ENCODE results near the gene GTPBP4. TPM values are rescaled to one million over a fixed set of nuclear protein-coding genes. Genes with fewer than 3 reads are reported as not detected.

The GTPBP4 gene
- total and polyA plus RNA-seq, 5 experiments from 2014 or later = 22.7 to 67.7 (median 29.8) TPM

DNA sequence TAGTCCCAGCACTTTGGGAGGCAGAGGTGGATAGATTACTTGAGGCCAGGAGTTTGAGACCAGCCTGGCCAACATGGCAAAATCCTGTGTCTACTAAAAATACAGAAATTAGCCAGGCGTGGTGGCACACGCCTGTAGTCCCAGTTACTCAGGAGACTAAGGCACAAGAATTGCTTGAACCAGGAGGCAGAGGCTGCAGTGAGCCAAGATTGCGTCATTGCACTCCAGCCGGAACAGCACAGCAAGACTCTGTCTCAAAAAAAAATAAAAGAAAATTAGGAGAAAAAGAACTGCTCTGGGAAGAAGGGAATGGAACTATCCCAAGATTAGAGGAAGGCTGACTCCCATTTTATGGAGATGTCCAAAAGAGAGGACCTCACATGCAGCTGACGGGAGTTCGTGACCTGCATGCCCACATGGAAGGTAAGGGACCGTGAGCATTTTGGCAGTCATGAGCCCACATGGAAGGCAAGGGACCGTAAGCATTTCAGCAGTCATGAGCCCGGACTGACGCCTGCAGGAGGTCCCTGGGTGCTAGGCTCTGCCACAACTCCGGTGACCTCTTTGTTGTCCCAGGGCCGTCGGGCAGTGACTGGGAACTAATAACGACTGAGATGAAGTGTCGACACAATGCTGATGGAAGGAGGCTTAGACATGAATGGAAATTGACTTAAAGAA is 18.6 kb upstream of the GTPBP4 start:
- H3K27me3 Mint-ChIP-seq = peaks cover 2 to 16% (median 8%) of the 10 kb centered on the region in 5 donors
- ATAC-seq (no peak), DNase-seq (no peak)
- peaks cover 0 to 2% (median 0%) of the 10 kb centered on the region in 3 donors for H3K36me3 Mint-ChIP-seq
- POLR2A ChIA-PET = no interaction called here
- H3K27ac Mint-ChIP-seq = no peak overlapping the region
- H3K9me3 Mint-ChIP-seq = peaks cover 0 to 12% (median 0%) of the 10 kb centered on the region in 9 donors
- H3K4me1 Mint-ChIP-seq = peaks cover 2 to 10% (median 8%) of the 10 kb centered on the region in 4 donors
- no peak overlapping the region for H3K4me3 Mint-ChIP-seq

DNA sequence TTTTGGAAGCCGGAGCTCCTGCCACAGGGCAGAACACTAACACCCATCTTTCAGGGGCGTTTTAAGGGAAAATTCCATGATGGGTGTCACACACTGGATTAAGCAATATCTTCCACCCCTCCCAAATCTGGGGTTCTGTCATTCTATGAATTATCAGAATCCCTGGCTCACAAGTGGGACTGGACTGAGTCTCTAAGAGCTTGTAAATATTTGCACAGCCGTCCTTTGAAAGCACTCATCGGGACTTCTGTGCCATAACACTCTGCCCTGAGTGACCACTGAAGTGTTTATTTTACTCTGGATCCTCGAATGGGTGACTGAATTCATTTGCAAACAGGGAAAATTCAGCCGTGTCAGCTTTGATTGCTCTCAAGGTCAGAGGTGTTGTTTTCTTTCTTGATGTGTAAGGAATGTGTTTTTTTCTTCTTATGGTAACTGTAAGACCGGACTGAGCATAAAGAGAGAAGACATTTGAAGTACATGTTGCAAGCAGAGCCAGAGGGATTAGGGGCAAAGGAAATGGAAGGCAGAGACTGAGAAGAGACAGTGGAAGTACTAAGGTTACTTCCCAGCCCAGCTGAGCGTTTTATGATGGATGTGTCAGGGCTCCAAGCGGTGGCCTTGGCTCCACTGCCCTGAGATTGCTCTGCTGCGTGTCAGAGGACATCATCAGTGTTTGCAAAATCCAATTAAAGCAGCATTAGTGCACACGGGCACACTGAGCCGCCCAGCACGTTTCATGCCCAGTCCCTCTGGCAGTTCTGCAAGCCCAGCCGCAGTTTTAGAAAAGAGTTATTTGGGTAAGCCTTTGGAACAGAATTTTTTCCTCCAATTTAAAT is 17.7 kb upstream of the GTPBP4 start:
- POLR2A ChIA-PET = no interaction called here
- H3K9me3 Mint-ChIP-seq = peaks cover 0 to 10% (median 0%) of the 10 kb centered on the region in 9 donors
- ATAC-seq = no peak
- peaks cover 2 to 16% (median 8%) of the 10 kb centered on the region in 5 donors for H3K27me3 Mint-ChIP-seq
- no peak overlapping the region for H3K4me3 Mint-ChIP-seq
- DNase-seq = no peak
- peaks cover 0 to 2% (median 0%) of the 10 kb centered on the region in 3 donors for H3K36me3 Mint-ChIP-seq
- H3K27ac Mint-ChIP-seq = no peak overlapping the region
- peaks cover 2 to 10% (median 8%) of the 10 kb centered on the region in 4 donors for H3K4me1 Mint-ChIP-seq

DNA sequence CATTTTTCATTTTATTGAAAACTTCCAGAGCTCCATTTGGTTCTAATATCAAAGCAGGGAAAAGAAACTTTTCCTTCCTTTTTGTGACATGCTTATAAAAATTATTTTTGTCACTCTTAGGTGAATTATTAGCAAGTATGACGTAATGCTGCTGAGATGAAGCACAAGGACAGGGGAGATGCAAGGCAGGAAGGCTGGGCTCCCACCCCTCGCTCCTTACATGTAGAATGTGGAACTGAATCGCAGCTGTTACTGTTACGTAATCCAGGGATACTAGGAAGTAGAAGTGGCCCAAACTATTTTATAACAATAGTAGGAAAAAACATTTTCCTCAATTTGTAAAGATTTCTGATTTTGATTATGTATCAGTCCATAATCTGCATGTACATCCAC is 17.1 kb upstream of the GTPBP4 start:
- H3K4me1 Mint-ChIP-seq = peaks cover 2 to 10% (median 8%) of the 10 kb centered on the region in 4 donors
- H3K4me3 Mint-ChIP-seq = no peak overlapping the region
- ATAC-seq = no peak
- H3K27me3 Mint-ChIP-seq = peaks cover 2 to 16% (median 8%) of the 10 kb centered on the region in 5 donors
- POLR2A ChIA-PET = no interaction called here
- DNase-seq = no peak
- H3K36me3 Mint-ChIP-seq = peaks cover 0 to 2% (median 0%) of the 10 kb centered on the region in 3 donors
- peaks cover 0 to 6% (median 0%) of the 10 kb centered on the region in 9 donors for H3K9me3 Mint-ChIP-seq
- no peak overlapping the region for H3K27ac Mint-ChIP-seq

DNA sequence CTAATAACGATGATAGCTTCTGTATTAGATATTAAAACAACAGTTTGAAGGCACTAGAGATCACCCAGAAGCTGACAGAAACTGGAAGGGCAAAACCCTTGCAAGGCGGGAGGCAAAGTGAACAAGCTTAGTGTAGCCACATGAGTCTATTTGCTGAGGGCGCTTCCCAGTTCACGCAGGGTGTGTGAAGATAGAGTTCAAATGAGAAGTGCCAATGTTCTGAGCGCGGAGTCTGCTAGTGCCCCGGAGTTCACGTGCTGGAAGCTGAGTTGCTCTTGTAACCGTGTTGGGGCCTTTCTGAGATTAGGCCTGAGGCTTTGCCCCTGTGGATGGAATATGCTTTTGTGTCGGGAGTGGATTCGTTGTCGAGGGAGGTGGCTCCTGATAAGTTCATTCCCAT is 16.6 kb upstream of the GTPBP4 start:
- POLR2A ChIA-PET = no interaction called here
- peaks cover 2 to 16% (median 8%) of the 10 kb centered on the region in 5 donors for H3K27me3 Mint-ChIP-seq

DNA sequence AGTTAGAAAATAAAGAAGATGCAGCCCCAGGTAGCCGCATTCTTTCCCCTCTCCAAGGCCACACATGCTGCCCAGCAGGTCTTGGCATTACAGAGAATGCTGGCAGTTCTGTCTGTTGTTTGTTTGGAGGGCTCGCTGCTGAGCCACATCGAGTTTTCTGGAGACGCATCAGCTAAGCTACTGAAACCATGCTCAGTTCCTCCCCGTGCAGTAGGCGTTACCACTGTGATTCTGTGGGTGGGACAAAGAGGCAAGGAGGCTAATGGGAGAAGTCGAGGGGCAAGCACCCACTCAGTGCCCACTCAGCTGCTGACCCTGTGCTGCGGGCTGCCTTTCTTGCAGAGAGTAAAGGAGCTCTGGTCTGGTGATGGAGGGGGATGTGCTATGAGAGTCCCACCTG is 15.5 kb upstream of the GTPBP4 start:
- POLR2A ChIA-PET = no interaction called here
- no peak overlapping the region for H3K4me3 Mint-ChIP-seq
- peaks cover 0 to 2% (median under 1%) of the 10 kb centered on the region in 4 donors for H3K4me1 Mint-ChIP-seq
- DNase-seq (no peak), ATAC-seq (no peak)
- peaks cover 0 to 5% (median 2%) of the 10 kb centered on the region in 3 donors for H3K36me3 Mint-ChIP-seq
- H3K27ac Mint-ChIP-seq = peak overlapping the region in 1 of 10 donors; percentile 50
- H3K9me3 Mint-ChIP-seq = peaks cover 0 to 8% (median 0%) of the 10 kb centered on the region in 9 donors
- peaks cover 0 to 16% (median 8%) of the 10 kb centered on the region in 5 donors for H3K27me3 Mint-ChIP-seq

More for the DNA sequence above, 16.6 kb upstream of the GTPBP4 start:
- no peak overlapping the region for H3K27ac Mint-ChIP-seq
- ATAC-seq (no peak), DNase-seq (no peak)
- peaks cover 0 to 6% (median 0%) of the 10 kb centered on the region in 9 donors for H3K9me3 Mint-ChIP-seq
- peaks cover 2 to 10% (median 8%) of the 10 kb centered on the region in 4 donors for H3K4me1 Mint-ChIP-seq
- peaks cover 0 to 2% (median 2%) of the 10 kb centered on the region in 3 donors for H3K36me3 Mint-ChIP-seq
- H3K4me3 Mint-ChIP-seq = no peak overlapping the region

DNA sequence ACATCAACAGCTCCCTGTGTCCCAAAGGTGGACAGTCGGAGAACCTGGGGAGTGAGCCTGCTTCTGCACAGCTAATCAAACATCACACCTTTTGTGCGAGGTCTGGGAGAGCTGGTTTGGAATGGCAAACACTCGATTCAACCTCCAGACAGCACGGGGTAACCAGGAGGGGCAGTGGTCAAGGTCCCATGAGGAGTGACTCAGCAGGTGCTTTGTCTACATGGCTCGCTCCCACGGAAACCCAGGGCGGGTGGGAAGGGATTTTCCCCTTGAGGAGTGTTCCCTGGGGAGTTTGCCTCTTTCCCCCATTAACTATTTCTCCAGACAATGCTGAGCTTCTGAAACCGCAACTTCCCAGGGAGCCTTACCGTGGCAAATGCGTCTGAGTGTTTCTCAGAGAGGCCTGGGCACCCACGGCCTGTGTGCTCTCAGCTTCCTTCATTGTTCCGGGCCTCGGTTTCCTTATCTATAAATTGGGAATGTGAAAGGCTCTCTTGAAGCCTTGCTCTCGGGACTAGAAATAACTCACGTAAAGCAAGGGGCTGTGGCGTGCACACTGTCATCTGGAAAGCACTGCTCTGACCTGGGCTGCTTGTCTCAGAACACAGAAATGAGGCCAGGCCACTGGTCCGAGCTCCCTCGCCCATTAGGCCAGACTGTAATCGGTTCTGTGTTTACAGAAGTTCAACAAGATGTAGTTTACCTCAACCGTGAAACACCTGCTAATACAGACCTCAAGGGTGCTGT is 14.0 kb upstream of the GTPBP4 start:
- POLR2A ChIA-PET = no interaction called here
- peaks cover 0 to 6% (median 3%) of the 10 kb centered on the region in 5 donors for H3K27me3 Mint-ChIP-seq

DNA sequence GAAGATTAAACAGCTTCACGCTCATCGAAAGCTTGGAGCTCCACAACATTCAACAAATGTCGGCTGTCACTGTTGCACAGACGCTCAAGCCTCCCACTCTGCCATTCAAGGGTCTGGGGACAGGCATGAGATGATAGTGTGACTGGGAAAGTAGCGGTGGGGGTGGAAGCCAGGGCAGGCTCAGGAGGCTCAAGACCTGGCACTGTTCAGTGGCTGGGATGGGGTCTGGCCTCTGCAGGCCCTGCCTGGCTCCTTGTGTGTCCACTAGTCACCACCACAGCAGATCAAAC is 13.5 kb upstream of the GTPBP4 start:
- peaks cover 0 to 3% (median 0%) of the 10 kb centered on the region in 5 donors for H3K27me3 Mint-ChIP-seq
- no peaks in the 10 kb centered on the region for H3K4me1 Mint-ChIP-seq
- peak overlapping the region in 1 of 10 donors; percentile 48 for H3K4me3 Mint-ChIP-seq
- H3K9me3 Mint-ChIP-seq = peaks cover 0 to 24% (median 14%) of the 10 kb centered on the region in 9 donors
- H3K27ac Mint-ChIP-seq = no peak overlapping the region
- peaks cover 0 to 14% (median 10%) of the 10 kb centered on the region in 3 donors for H3K36me3 Mint-ChIP-seq
- DNase-seq (no peak), ATAC-seq (no peak)
- POLR2A ChIA-PET = no interaction called here

More for the DNA sequence above, 14.0 kb upstream of the GTPBP4 start:
- ATAC-seq (no peak), DNase-seq (no peak)
- Mint-ChIP-seq H3K27ac (no peak overlapping the region), H3K4me3 (no peak overlapping the region), H3K4me1 (no peaks in the 10 kb centered on the region), H3K9me3 (peaks cover 0 to 19% (median 9%) of the 10 kb centered on the region in 9 donors), H3K36me3 (peaks cover 0 to 12% (median 6%) of the 10 kb centered on the region in 3 donors)

DNA sequence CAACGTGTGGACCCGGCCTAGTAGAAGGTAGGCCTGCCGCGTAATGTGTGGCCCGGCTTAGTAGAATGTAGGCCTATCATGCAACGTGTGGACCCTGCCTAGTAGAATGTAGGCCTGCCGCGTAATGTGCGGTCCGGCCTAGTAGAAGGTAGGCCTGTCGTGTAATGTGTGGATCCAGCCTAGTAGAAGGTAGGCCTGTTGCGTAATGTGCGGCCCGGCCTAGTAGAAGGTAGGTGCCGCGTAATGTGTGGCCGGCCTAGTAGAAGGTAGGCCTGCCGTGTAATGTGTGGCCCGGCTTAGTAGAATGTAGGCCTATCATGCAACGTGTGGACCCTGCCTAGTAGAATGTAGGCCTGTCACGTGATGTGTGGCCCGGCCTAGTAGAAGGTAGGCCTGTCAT is 11.9 kb upstream of the GTPBP4 start:
- Mint-ChIP-seq H3K4me1 (no peaks in the 10 kb centered on the region), H3K27me3 (no peaks in the 10 kb centered on the region), H3K27ac (no peak overlapping the region), H3K9me3 (peaks cover 0 to 34% (median 18%) of the 10 kb centered on the region in 9 donors), H3K4me3 (no peak overlapping the region), H3K36me3 (peaks cover 0 to 18% (median 14%) of the 10 kb centered on the region in 3 donors)
- DNase-seq (no peak), ATAC-seq (no peak)
- POLR2A ChIA-PET = no interaction called here

DNA sequence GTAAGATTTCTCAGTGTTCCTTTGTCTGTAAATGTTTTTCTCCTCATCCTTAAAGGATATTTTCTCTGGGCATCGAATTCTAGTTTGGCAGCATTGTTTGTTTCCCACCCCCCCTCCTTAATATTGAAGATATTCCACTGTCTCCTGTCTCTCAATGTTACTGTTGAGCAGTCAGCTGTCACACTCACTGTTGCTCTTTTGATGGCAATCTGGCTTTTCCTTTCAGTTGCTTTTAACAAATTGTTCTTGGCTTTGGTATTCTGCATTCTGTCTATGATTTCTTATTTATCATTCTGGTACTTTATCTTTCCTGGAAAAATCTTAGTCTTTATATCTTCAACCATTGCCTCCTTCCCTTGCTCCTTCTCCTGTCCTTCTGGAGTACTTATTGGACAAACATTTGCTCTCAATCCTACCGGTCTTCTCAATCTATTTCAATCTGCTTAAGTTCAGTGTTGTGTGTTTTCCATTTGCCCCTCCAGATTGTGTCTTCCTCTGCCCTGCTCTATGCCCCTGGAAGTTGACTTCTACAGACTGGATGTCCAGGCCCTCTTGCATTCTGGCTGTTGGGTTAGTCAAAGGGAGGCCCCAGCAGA is 9.3 kb upstream of the GTPBP4 start:
- DNase-seq = no peak
- Mint-ChIP-seq H3K4me3 (no peak overlapping the region), H3K27ac (no peak overlapping the region), H3K27me3 (no peaks in the 10 kb centered on the region), H3K36me3 (peaks cover 0 to 18% (median 14%) of the 10 kb centered on the region in 3 donors), H3K4me1 (no peaks in the 10 kb centered on the region), H3K9me3 (peaks cover 0 to 35% (median 18%) of the 10 kb centered on the region in 9 donors)
- no peak for ATAC-seq
- POLR2A ChIA-PET = no interaction called here

DNA sequence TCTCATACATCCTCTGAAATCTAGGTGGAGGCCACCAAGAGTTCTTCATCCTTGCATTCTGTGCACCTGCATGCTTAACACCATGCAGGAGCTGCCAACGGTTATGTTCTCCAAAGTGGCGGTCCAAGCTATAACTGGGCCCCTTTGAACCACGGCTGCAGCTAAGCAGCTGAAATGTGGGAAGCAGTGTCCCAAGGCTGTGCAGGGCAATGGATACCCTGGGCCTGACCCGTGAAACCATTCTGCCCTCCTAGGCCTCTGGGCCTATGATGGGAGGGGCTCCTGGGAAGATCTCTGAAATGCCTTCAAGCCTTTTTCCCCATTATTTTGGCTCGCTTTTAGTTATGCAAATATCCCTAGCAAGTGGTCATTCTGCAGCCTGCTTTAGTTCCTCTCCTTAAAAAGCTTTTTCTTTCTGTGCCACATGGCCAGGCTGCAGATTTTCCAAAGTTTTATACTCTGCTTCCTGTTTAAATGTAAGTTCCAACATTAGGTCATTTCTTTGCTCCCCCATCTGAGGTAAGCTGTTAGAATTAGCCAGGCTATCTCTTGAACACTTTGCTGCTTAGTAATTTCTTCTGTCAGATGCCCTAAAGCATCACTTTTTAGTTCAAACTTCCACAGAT is 7.7 kb upstream of the GTPBP4 start:
- POLR2A ChIA-PET = no interaction called here
- Mint-ChIP-seq H3K27ac (no peak overlapping the region), H3K4me3 (no peak overlapping the region), H3K27me3 (no peaks in the 10 kb centered on the region), H3K9me3 (peaks cover 0 to 35% (median 18%) of the 10 kb centered on the region in 9 donors), H3K36me3 (peaks cover 0 to 18% (median 14%) of the 10 kb centered on the region in 3 donors), H3K4me1 (no peaks in the 10 kb centered on the region)
- no peak for ATAC-seq
- no peak for DNase-seq

DNA sequence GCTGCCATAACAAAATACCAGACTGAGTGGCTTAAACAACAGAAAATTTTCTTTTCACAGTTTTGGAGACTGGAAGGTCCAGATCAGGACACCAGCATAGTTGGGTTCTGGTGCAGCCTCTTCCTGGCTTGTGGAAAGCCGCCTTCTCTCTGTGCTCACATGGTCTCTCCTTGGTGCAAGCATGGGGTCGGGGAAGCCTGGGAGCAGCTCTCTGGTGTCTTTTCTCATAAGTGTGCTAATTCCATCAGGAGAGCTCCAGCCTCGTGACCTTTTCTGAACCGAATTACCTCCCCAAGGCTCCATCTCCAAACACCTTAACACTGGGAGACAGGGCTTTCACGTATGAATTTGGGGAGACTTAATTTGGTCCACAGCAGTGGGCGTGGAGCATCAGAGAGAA is 4.8 kb upstream of the GTPBP4 start:
- DNase-seq (no peak), ATAC-seq (no peak)
- POLR2A ChIA-PET = no interaction called here
- Mint-ChIP-seq H3K4me3 (no peak overlapping the region), H3K27ac (no peak overlapping the region), H3K27me3 (no peaks in the 10 kb centered on the region), H3K36me3 (peaks cover 0 to 18% (median 9%) of the 10 kb centered on the region in 3 donors), H3K9me3 (peaks cover 0 to 24% (median 16%) of the 10 kb centered on the region in 9 donors), H3K4me1 (peaks cover 6 to 20% (median 17%) of the 10 kb centered on the region in 4 donors)
